HG03045 (cell line): Measurements from ENCODE around the gene ZNF836.

Source experiments
- ATAC-seq: cut with Tn5 transposase; IDR thresholded peaks from one replicate; pipeline ENCODE4 v1.9.1; 2021; ENCODE audit warnings: mild to moderate bottlenecking, moderate library complexity; ENCODE audit not compliant: unreplicated experiment

ZNF836 gene

DNA sequence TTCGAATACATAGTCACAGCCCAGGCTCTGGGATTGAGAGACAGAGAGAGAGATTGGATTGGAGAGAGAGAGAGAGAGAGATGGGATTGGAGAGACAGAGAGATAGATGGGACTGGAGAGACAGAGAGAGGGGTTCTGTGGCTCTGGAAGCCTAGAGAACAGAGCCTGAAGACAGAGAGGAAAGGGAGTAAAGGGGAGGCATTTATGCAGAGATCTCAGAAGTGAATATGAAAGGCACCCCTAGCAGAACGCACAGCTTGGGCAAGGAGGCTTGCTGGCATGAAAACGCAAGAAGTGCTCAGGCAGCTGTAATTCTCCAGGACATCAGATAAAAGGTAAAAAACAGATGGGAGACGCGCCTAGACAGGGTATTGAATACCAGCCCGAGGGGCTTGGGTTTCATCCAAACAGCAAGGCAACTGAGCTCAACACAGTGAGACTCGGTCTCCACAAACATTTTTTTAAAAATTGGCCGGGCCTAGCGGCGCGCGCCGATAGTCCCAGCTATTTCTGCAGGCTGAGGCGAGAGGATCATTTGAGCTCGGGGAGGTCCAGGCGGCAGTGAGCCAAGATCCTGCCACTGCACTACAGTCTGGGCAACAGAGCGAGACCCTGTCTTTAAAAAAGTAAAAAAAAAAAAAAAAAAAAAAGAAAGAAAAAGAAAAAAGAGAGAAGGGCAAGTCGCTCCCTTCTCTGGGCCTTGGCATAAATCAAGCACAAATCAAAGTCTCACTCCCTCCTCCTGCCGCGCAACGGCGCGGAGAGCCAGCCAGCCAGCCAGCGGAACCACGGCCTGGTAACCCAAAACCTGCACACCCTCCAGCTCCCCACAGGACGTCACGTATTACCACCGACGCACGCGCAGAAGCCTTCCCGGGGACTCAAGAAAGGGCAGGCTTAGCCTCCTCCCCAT lies 17.7 kb upstream of the ZNF836 start:
- ATAC-seq = no peak

GRCh38 chr19:52187407-52187806 lies 16.0 kb upstream of the ZNF836 start:
- ATAC-seq = no peak

GRCh38 chr19:52176574-52176973 lies 5.2 kb upstream of the ZNF836 start:
- no peak for ATAC-seq

- ATAC-seq = no peak
Observed at GRCh38 chr19:52172347-52172746, 926 bp upstream of the ZNF836 start.

GRCh38 chr19:52170863-52171320 lies 529 bp downstream of the ZNF836 start:
- no peak for ATAC-seq

DNA sequence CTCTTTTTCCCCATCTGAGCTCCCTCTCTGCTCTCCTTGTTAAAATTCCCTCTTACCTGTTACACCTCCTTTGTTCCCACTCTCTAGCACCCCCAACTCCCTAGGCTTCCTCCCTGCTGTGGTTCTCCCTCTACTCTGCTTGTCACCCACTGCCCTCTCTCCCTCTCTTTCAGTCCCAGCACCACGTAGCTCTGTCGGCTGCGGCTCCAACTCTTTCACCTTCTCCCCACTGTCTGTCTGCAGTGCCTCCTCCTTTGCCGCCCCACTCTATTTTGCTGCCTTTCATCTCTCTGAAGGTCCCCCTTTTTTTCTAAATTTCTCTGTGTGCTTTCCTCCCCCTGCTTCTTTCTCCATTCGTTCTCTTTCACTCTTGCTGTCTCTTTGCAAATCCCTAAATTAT lies 1.1 kb downstream of the ZNF836 start:
- no peak for ATAC-seq

DNA sequence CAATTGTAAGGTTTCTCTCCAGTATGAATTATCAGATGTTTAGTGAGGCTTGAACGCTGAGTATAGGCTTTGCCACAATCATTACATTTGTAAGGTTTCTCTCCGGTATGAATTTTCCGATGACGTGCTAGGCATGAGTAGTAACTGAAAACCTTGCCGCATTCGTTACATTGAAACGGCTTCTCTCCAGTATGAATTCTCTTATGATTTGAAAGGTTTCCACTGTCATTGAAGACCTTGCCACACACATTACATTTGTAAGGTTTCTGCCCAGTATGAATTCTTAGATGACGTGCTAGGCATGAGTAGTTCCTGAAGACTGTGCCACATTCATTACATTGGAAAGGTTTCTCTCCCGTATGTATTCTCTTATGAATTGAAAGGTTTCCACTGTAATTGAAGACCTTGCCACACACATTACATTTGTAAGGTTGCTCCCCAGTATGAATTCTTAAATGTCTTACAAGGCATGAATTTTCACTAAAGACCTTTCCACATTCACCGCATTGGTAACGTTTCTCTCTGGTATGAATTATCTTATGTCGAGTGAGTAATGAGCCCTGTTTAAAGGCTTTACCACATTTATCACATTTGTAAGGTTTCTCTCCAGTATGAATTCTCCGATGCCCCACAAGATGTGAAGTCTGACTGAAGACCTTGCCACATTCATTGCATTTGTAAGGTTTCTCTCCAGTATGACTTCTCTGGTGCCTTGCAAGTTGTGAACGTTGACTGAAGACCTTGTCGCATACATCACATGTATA lies 15.6 kb downstream of the ZNF836 start:
- ATAC-seq = no peak

DNA sequence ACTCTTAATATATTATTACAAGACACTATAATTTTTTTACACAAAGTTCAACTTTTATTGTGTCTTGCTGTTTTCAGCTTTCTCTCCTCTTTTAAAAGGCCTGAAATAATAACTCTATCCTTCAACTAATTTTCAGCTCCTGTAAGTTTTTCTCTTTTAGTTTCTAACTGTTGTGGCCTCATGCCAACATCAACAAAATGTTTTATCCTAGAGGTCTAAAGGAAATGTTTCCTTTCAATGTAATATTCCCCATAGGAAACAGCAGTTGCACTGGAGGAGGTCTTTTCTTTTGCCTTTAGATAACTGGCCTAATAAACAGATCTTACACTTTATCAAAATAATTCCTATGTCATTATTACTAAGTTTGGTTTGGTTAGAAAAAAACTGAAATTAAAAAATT lies 23.2 kb downstream of the ZNF836 start:
- ATAC-seq = no peak

DNA sequence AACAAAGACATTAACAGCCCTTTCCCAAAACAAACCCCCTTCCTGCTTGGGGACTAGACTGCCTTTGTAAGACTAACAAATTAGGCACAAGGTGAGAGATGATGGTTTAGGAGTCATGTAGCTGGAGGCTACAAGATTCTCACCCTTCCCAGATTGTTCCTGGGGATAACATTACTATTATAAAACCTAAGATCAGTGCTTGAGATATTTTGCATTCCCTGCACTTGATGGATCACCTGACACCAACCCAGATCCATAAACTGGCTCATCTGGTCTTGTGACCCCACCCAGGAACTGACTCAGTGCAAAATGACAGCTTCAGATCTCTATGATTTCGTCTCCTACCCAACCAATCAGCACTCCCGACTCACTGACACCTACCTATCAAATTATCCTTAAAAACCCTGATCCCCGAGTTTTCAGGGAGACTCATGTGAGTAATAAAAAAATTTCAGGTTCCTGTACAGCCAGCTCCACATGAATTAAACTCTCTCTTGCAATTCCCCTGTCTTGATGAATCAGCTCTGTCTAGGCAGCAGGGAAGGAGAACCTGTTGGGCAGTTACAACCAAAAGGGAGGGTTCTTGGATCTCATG lies 29.3 kb downstream of the ZNF836 start:
- no peak for ATAC-seq

DNA sequence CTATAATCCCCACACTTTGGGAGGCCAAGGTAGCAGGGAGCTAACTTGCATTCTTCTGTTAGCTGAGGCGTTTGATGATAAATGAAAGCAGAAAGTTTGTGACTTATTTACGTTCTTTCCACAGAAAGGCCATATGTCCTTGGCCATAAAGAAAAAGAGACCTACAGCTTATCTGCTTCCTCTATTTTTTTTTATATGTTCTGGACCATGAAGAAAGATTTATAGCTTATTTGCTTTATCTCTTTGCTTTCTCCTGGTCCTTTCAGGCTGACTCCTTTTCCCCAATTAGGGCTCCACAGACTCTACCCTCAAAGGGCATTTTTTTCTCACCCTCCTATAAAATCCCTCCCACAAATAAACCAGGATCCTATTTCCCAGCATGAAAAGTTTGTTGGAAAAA lies 30.2 kb downstream of the ZNF836 start:
- no peak for ATAC-seq

DNA sequence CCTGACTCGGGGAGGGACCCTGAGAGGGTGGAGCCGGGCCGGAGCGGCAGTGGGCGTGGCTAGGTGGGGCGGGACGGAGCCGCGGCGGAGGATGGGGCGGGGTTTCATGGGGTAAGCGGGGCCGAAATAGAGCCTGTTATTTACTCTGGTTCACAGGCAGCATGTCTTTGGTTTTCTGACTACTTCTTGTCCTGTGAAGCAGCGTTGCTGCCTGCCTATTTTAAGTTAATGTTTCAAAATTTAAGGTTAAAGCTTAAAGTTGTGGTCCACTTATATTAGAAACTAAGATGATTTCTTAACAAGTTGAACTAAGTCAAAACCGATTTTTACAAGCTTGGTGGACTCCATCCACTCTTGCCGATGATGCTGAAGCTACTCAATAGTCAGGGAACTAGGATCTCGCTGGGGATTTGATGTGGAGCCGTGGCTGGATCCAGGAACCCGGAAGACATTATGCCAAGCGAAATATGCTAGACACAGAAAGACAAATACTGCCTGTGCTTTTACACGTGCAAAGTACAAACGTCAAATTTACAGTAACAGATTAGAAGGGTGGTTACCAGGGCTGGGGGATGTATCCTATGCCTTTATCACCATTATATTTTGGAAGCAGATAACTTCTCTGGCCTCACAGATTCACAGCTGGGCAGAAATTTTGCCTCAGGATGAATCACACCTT lies 31.2 kb downstream of the ZNF836 start:
- peak; percentile 84 for ATAC-seq

GRCh38 chr19:52139252-52140031 lies 32.0 kb downstream of the ZNF836 start, which contains the start of gene ZNF616:
Gene ZNF616 (minus strand): TSS chr19:52139938. CDS start chr19:52130512, 9,426 bp downstream.
- ATAC-seq = peak; percentile 59

DNA sequence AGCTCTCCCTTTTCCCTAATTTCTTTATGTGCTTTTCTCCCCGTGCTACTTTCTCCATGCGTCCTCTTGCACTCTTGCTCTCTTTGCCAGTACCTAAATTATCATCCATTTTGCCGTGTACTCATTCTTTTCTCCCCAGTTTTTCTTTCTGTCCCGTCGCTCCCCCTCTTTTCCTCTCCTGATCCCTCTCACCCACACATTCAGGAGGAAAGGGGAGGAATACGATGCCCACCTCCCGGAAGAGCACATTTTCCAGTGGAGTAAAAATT lies 32.5 kb downstream of the ZNF836 start:
- no peak for ATAC-seq

DNA sequence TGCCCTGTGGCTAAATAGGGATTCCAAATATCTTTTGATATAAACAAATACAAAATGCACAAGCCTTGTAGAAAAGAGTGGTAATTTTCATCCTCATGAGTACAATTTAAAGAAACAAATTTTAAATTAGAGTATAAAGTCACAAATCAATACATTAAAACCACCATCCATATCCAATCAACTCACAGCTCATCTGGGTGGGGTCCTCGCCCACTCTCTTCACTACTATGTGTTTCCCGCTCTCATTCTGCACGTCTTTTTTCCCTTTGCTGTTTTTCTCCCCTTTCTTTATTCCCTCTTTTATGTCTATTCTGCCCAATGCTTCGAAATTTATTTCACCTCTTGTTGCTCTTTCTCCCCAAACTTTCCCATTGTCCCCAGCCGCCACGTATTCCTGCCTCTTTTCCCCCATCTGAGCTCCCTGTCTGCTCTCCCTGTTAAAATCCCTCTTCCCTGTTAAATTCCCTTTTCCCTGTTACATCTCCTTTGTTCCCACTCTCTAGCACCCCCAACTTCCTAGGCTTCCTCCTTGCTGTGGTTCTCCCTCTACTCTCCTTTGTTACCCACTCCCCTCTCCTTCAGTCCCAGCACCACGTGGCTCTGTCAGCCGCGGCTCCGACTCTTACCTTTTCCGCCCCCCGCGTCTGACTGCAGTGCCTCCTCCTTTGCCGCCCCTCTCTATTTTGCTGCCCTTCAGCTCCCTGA lies 33.0 kb downstream of the ZNF836 start:
- ATAC-seq = no peak

- no peak for ATAC-seq
Observed at GRCh38 chr19:52120286-52120685, 51.1 kb downstream of the ZNF836 start.

GRCh38 chr19:52115526-52116053 lies 55.8 kb downstream of the ZNF836 start:
- no peak for ATAC-seq

DNA sequence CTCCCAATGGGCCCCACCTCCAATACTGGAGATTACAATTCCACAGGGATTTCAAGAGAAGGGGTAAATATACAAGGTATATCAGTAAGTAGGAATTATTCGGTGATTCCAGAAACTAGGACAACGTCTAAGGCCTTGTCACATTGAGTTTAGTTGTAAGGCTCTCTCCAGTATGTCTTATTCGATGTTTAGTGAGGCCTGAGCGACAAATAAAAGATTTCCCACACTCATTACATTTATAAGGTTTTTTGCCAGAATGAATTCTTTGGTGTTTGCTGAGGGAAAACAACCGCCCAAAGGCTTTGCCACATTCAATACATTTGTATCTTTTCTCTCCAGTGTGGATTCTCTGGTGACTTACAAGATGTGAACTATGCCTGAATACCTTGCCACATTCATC lies 56.7 kb downstream of the ZNF836 start:
- ATAC-seq = no peak

GRCh38 chr19:52112624-52113023 lies 58.8 kb downstream of the ZNF836 start:
- no peak for ATAC-seq

- ATAC-seq = no peak
Observed at GRCh38 chr19:52110780-52111179, 60.6 kb downstream of the ZNF836 start.
